MM.1S (cell line): ENCODE results near the gene FYCO1.

Source experiments
- DNase-seq: peaks from one replicate; pipeline ENCODE4 v3.0.0-alpha.2; 2015
- H2AFZ ChIP-seq: fragments of 300-600 bp; sonication (generic); 2 replicates; pipeline ENCODE4 v1.6.0; 2016; ENCODE audit warnings: antibody characterized with exemption, low read length
- H3F3A ChIP-seq: fragments of 300-600 bp; sonication (generic); 2 replicates; pipeline ENCODE4 v1.6.1; 2016; ENCODE audit warnings: mild to moderate bottlenecking, antibody characterized with exemption, low read length, moderate library complexity, mixed read lengths; ENCODE audit not compliant: insufficient read depth
- H3K27ac ChIP-seq: fragments of 300-600 bp; sonication (generic); 2 replicates; pipeline ENCODE4 v1.5.1; 2016; ENCODE audit warnings: mild to moderate bottlenecking, low read length
- H3K27me3 ChIP-seq: fragments of 300-600 bp; sonication (generic); replicated peaks from 2 replicates; pipeline ENCODE4 v1.6.0; 2016; ENCODE audit warnings: low read length; ENCODE audit not compliant: insufficient read depth
- H3K36me3 ChIP-seq: fragments of 300-600 bp; sonication (generic); replicated peaks from 2 replicates; pipeline ENCODE4 v1.6.1; 2016; ENCODE audit warnings: mild to moderate bottlenecking, low read length, mixed read lengths; ENCODE audit not compliant: insufficient read depth
- H3K4me1 ChIP-seq: fragments of 300-600 bp; sonication (generic); 2 replicates; pipeline ENCODE4 v1.6.1; 2016; ENCODE audit warnings: low read length, mixed read lengths
- H3K4me2 ChIP-seq: fragments of 300-600 bp; sonication (generic); 2 replicates; pipeline ENCODE4 v1.6.0; 2016; ENCODE audit warnings: low read depth, low read length
- H3K4me3 ChIP-seq: fragments of 300-600 bp; sonication (generic); 2 replicates; pipeline ENCODE4 v1.5.1; 2016; ENCODE audit warnings: low read length, mixed read lengths
- H3K79me2 ChIP-seq: fragments of 300-600 bp; sonication (generic); 2 replicates; pipeline ENCODE4 v1.6.1; 2016; ENCODE audit warnings: mixed run types, low read length, mixed read lengths
- H3K9ac ChIP-seq: fragments of 300-600 bp; sonication (generic); 2 replicates; pipeline ENCODE4 v1.6.1; 2016; ENCODE audit warnings: low read length, mixed read lengths
- H3K9me2 ChIP-seq: fragments of 300-600 bp; sonication (generic); replicated peaks from 2 replicates; pipeline ENCODE4 v1.6.1; 2016; ENCODE audit warnings: mild to moderate bottlenecking, low read length, mixed read lengths; ENCODE audit not compliant: insufficient read depth
- H3K9me3 ChIP-seq: fragments of 300-600 bp; sonication (generic); replicated peaks from 2 replicates; pipeline ENCODE4 v1.6.1; 2016; ENCODE audit warnings: mild to moderate bottlenecking, low read length, mixed read lengths; ENCODE audit not compliant: insufficient read depth
- H4K20me1 ChIP-seq: fragments of 300-600 bp; sonication (generic); 2 replicates; pipeline ENCODE4 v1.6.1; 2016; ENCODE audit warnings: mild to moderate bottlenecking, low read length, moderate library complexity, mixed read lengths; ENCODE audit not compliant: insufficient read depth
- EZH2 ChIP-seq: fragments of 300-600 bp; sonication (generic); optimal IDR thresholded peaks from 2 replicates; pipeline ENCODE3; 2017; ENCODE audit warnings: low read depth, mild to moderate bottlenecking, antibody characterized with exemption, low read length, mixed read lengths
- EZH2phosphoT487 ChIP-seq: fragments of 300-600 bp; sonication (generic); IDR thresholded peaks from 2 replicates; pipeline ENCODE4 v1.6.1; 2018; ENCODE audit warnings: antibody characterized with exemption, low read length
- TF ChIP-seq, protein P1 (sequence below): fragments of 300-600 bp; sonication (generic); IDR thresholded peaks from 2 replicates; pipeline ENCODE4 v1.5.1; 2016; ENCODE audit warnings: antibody characterized with exemption, low read length, mixed read lengths

Gene FYCO1

DNA sequence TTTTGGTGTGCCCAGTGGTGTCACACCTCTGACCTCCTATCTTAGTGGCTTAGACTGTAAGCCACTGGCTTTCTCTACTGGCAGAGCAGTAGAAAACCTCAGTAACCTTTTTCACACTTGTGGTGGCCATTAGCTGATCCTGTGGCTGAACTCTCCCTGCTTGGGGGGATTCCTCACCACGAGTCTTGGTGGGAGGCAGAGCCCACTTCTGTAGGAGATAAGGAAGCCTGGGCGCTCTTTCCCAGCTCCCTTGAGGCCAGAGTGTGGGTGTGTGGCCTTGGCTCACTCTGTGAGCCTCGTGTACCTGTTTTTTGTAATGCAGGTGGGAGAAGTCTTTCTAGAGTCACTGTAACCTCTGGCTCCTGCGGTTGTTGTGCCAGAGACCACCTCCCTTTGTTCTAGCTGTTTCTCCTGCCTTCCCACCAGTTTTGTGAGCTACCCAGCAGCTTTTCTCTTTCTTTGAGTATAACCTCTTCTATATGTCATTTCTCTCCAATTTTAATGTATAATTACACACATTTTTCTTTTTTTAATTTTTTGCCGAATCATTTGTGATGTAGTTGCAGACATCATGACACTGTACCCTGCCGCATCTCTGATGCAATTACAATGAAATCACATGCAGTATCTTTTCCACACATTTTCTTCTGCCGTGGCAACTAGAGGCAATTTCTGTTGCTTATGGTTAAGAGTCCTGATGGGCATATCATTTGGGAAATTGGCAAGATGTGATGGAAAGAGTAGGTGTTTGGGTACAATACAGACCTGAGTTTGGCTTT, 17.9 kb upstream of the FYCO1 start:
- no peaks in the 10 kb centered on the region for H3K9me3 ChIP-seq
- no peaks in the 10 kb centered on the region for H3K9me2 ChIP-seq
- no peaks in the 10 kb centered on the region for H3K27me3 ChIP-seq
- H3K27ac ChIP-seq, result no peak overlapping the region
- no peak overlapping the region for H2AFZ ChIP-seq
- DNase-seq, result no peak
- no peaks in the 10 kb centered on the region for H3K4me1 ChIP-seq
- no peaks in the 10 kb centered on the region for H3K79me2 ChIP-seq
- no peak overlapping the region for H3K9ac ChIP-seq
- no peaks in the 10 kb centered on the region; the same call in 1 of the 2 replicates for H3F3A ChIP-seq
- H3K4me2 ChIP-seq, result no peak overlapping the region
- TF ChIP-seq, protein P1, sequence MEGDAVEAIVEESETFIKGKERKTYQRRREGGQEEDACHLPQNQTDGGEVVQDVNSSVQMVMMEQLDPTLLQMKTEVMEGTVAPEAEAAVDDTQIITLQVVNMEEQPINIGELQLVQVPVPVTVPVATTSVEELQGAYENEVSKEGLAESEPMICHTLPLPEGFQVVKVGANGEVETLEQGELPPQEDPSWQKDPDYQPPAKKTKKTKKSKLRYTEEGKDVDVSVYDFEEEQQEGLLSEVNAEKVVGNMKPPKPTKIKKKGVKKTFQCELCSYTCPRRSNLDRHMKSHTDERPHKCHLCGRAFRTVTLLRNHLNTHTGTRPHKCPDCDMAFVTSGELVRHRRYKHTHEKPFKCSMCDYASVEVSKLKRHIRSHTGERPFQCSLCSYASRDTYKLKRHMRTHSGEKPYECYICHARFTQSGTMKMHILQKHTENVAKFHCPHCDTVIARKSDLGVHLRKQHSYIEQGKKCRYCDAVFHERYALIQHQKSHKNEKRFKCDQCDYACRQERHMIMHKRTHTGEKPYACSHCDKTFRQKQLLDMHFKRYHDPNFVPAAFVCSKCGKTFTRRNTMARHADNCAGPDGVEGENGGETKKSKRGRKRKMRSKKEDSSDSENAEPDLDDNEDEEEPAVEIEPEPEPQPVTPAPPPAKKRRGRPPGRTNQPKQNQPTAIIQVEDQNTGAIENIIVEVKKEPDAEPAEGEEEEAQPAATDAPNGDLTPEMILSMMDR, result no peak
- TF ChIP-seq EZH2, result no peak
- no peaks in the 10 kb centered on the region for H3K36me3 ChIP-seq
- no peak overlapping the region for H3K4me3 ChIP-seq
- no peaks in the 10 kb centered on the region for H4K20me1 ChIP-seq

DNA sequence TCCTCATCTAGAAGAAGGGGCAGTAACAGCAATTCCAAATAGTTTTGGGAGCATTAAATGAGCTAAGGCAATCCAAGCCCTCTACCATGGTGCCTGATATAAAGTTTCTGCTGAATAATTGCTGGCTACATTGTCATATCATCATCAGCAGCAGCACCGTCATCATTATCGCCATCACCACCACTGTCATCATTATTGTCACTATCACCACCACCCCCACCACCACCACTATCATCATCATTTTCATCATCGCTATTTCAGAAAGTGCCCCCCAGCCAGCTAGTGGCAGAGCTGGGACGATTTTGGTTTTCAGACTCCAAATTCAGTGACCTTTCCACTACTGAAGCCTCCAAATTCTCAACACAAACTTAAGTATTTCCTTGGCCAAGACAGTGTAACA, 16.6 kb upstream of the FYCO1 start:
- no peaks in the 10 kb centered on the region for H3K36me3 ChIP-seq
- no peaks in the 10 kb centered on the region for H3K27me3 ChIP-seq
- TF ChIP-seq EZH2 (no peak), EZH2phosphoT487 (no peak)
- TF ChIP-seq, protein P1, result no peak
- no peaks in the 10 kb centered on the region for H3K9me2 ChIP-seq
- H3K9ac ChIP-seq, result no peak overlapping the region
- H3K4me1 ChIP-seq, result no peaks in the 10 kb centered on the region
- H3F3A ChIP-seq, result no peaks in the 10 kb centered on the region; the same call in 1 of the 2 replicates
- no peak for DNase-seq
- no peak overlapping the region for H3K4me3 ChIP-seq
- H3K27ac ChIP-seq, result no peak overlapping the region
- H2AFZ ChIP-seq, result no peak overlapping the region
- H4K20me1 ChIP-seq, result no peaks in the 10 kb centered on the region
- H3K9me3 ChIP-seq, result no peaks in the 10 kb centered on the region
- H3K79me2 ChIP-seq, result no peaks in the 10 kb centered on the region
- no peak overlapping the region for H3K4me2 ChIP-seq

DNA sequence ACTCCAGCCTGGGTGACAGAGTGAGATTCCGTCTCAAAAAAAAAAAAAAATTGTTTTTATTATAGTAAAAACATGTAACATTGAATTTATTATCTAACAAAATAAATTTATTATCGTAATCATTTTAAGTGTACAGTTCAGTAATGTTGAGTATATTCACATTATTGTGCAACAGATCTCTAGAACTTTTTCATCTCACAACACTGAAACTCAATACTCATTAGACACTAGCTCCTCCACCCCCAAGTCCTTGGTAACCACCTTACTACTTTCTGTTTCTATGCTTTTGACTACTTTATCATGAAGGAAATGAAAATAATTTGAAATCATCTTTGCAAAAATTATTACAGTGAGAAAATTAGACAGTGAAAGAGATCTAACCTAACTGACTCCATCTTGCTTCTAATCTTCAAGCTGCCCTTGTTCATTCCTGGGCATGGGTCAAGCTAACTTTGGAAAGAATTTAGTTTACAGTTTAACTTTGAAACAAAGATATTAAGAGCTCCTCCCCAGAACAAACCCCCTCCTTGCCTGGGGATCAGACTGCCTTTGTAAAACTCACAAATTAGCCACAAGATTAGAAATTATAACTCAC, 15.0 kb upstream of the FYCO1 start:
- H4K20me1 ChIP-seq, result no peaks in the 10 kb centered on the region
- TF ChIP-seq EZH2, result no peak
- TF ChIP-seq, protein P1, result no peak
- TF ChIP-seq EZH2phosphoT487, result no peak
- H3K4me2 ChIP-seq, result peak overlapping the region; percentile 17; the same call in 1 of the 2 replicates
- H3K36me3 ChIP-seq, result no peaks in the 10 kb centered on the region
- H3K9me3 ChIP-seq, result no peaks in the 10 kb centered on the region
- H3K4me3 ChIP-seq, result 0 out of 2 replicates have a peak overlapping the region, but pooled peaks have one; percentile 18
- H3K9me2 ChIP-seq, result no peaks in the 10 kb centered on the region
- H3K27me3 ChIP-seq, result no peaks in the 10 kb centered on the region
- H3K79me2 ChIP-seq, result no peaks in the 10 kb centered on the region
- peak; percentile 55 for DNase-seq
- H3K9ac ChIP-seq, result no peak overlapping the region
- H3K4me1 ChIP-seq, result no peaks in the 10 kb centered on the region
- no peak overlapping the region for H3K27ac ChIP-seq
- H2AFZ ChIP-seq, result peak overlapping the region; percentile 15
- H3F3A ChIP-seq, result no peaks in the 10 kb centered on the region; the same call in 1 of the 2 replicates
